Activated naive CD4-positive, alpha-beta T cell treated with anti-CD3 and anti-CD28 coated beads, Interleukin-2, amount 50 U/mL, for 72 hours (primary cell): ENCODE results near the gene SPIC. TPM values are rescaled to one million over a fixed set of nuclear protein-coding genes. Genes with fewer than 3 reads are reported as not detected.
"Not testable (repeated sequence)": the region's sequence is repeated elsewhere in the genome, so short reads cannot be mapped to it uniquely, and the experiment has no call there.

Experiments used
- ATAC-seq, 2 donors: fragments of 150-1000 bp; cut with Tn5 transposase; 2 replicates each; pipeline ENCODE4 v1.10.0; 2021; ENCODE audit warnings: mild to moderate bottlenecking in 2 of 2, moderate library complexity in 2 of 2
- DNase-seq, 2 donors: peaks; one replicate each; pipeline ENCODE4 v3.0.0; 2021 to 2022; ENCODE audit warnings: low spot score in 2 of 2
- H3K27ac Mint-ChIP-seq, 2 donors: one replicate each; pipeline ENCODE4 v1.8.0; 2022; ENCODE audit warnings: mild to moderate bottlenecking in 2 of 2, mixed read lengths in 2 of 2
- H3K36me3 Mint-ChIP-seq, 2 donors: one replicate each; pipeline ENCODE4 v1.8.0; 2022; ENCODE audit warnings: mixed read lengths in 2 of 2
- H3K9me3 Mint-ChIP-seq, 2 donors: one replicate each; pipeline ENCODE4 v1.8.0; 2022; ENCODE audit warnings: mixed read lengths in 2 of 2
- total RNA-seq, 2 donors: library from RNA; stranded (reverse); gene quantifications; one replicate each; pipeline ENCODE4 v1.2.3, GENCODE V29; 2022

Gene SPIC
- not detected for total RNA-seq

DNA sequence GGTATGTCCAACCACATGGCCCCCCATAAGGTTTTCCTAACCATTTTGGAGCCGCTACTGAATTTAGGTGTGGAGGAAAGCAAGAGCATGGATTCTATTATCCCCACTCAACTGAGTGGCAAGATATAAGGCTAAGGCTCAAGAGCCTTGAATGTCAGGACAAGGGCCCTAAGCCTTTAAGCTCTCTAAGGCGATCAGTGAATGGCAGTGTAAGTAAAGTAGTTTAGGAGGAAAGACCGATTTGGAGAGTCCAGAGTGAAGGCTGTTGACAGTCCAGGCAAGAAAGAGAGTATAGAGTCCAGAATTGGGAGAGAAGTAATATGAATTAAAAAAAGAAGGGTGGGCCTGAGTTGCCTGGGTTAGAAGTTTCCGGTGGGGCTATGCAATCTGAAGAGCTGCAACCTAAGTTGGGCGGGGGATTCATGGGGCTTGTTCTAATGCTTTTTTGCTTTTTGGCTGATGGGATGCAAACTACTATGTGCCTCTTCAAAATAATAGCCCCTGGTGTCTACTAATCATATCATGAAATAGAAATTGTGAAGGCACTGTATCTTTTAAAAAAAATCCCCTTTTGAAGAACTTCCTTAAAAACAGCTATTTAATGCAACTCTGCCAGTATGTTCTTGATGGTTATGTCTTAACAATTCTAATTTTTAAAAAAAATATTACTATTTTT lies at the start of gene SPIC:
Gene SPIC, plus strand, starts transcription at position 626 of the 676 bp plus-strand sequence. CDS start 1,569 bp downstream, outside the sequence.
- Mint-ChIP-seq H3K9me3 (no peaks in the 10 kb centered on the region), H3K27ac (no peak within 1 kb of the TSS), H3K36me3 (no peaks in the 10 kb centered on the region)
- DNase-seq (no peak), ATAC-seq (no peak)

DNA sequence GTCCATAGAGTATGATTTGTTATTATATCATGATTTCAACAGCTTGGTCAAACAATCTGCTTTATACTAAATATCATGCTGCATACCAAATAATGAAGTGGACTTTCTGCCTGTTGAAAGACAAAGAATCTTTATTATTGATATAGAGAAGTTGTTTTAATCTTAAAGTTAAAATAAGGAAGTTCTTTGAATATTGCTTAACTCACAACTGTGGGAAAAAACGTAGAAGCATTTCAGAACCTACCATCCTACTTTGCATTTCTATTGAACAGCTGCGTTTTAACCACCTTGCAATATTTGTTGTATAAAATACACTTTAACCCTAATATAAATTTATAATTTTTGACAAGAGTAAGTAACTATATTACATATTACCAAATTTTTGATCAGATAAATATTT lies 44.7 kb upstream of the SPIC start:
- DNase-seq (no peak), ATAC-seq (no peak)
- H3K27ac Mint-ChIP-seq = no peak overlapping the region
- no peaks in the 10 kb centered on the region for H3K9me3 Mint-ChIP-seq
- no peaks in the 10 kb centered on the region for H3K36me3 Mint-ChIP-seq

DNA sequence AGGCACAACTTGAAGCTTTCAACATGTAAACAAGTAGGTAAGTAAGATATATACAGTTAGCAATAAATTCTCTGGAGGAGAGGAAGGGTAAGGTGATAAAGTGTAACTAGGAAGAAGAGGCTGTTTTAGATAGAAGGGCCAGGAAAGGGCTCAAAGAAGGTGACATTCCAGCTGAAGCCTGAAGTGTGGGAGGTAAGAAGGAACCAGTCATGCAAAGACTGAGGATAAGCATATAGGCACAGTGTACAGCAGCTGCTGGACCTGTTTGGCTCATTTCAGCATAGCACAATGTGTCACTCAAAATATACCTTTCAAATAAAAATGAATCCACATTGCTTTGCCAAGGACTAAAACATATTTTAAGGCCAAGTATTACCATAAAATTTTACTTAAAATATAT lies 39.0 kb upstream of the SPIC start:
- Mint-ChIP-seq H3K9me3 (no peaks in the 10 kb centered on the region), H3K36me3 (no peaks in the 10 kb centered on the region), H3K27ac (no peak overlapping the region)
- ATAC-seq = no peak
- DNase-seq = no peak

DNA sequence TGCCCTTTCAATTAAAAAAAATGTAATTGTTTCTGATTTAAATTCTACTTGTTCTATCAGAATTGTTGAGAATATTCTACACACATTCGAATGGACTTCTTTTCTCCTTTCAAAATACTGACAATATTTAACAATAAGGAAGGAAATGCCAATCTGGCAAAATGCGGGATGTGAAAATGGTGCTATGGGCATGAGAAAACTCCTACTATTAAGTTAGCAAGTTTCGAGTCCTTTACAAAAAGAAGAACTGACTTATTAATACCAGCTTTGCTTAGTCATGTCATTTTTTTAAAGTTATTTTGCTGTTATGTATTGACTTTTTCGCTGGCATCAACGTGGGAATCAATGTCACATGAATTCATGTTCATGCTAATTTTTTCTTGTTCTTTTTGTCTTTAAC lies 35.9 kb upstream of the SPIC start:
- ATAC-seq (no peak), DNase-seq (no peak)
- no peak overlapping the region for H3K27ac Mint-ChIP-seq
- H3K36me3 Mint-ChIP-seq = no peaks in the 10 kb centered on the region
- H3K9me3 Mint-ChIP-seq = no peaks in the 10 kb centered on the region

DNA sequence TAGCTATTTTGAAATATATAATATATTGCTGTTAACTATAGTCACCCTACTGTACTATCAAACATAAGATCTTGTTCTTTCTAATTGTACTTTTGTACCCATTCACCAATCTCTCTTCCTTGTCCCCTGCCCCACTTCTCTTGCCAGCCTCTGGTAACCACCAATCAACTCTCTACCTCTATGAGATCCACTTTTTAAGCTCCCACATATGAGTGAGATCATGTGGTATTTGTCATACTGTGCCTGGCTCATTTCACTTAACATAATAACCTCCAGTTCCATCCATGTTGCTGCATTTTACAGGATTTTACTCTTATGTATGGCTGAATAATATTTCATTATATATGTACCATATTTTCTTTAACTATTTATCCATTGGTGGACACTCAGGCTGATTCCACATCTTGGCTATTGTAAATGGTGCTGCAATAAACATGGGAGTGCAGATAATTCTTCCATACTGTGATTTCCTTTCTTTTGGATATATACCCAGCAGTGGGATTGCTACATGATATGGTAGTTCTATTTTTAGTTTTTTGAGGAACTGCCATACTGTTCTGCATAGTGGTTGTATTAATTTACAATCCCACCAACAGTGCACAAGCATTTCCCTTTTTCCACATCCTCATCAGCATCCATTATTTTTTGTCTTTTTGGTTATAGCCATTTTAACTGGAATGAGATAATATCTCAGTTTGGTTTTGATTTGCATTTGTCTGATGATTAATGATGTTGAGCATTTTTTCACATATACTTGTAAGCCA lies 33.5 kb upstream of the SPIC start:
- Mint-ChIP-seq H3K27ac (no peak overlapping the region), H3K9me3 (no peaks in the 10 kb centered on the region), H3K36me3 (no peaks in the 10 kb centered on the region)
- DNase-seq = no peak
- no peak for ATAC-seq

DNA sequence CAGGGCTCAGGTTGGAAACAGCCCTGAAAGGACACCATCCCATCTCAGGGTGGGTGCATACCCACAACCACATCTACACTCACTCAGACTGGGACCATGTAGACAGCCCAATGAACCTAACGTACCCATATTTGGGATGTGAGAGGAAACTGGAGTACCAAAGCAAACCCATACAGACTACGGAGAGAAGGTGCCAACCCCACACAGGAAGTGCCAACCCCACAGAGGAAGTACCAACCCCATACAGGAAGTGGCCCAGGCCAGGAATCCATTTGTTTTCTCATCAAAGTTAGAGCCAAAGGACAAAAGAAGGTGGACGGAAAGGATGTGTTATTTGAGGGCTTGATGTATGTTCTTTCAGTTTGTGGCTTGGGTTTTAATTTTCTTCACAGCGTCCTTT lies 19.5 kb upstream of the SPIC start:
- H3K27ac Mint-ChIP-seq = no peak overlapping the region
- DNase-seq = no peak
- peaks cover 11 to 12% of the 10 kb centered on the region in 2 donors for H3K36me3 Mint-ChIP-seq
- ATAC-seq = peak in 1 of 2 donors; percentile 75
- H3K9me3 Mint-ChIP-seq = peaks cover 9 to 11% of the 10 kb centered on the region in 2 donors

DNA sequence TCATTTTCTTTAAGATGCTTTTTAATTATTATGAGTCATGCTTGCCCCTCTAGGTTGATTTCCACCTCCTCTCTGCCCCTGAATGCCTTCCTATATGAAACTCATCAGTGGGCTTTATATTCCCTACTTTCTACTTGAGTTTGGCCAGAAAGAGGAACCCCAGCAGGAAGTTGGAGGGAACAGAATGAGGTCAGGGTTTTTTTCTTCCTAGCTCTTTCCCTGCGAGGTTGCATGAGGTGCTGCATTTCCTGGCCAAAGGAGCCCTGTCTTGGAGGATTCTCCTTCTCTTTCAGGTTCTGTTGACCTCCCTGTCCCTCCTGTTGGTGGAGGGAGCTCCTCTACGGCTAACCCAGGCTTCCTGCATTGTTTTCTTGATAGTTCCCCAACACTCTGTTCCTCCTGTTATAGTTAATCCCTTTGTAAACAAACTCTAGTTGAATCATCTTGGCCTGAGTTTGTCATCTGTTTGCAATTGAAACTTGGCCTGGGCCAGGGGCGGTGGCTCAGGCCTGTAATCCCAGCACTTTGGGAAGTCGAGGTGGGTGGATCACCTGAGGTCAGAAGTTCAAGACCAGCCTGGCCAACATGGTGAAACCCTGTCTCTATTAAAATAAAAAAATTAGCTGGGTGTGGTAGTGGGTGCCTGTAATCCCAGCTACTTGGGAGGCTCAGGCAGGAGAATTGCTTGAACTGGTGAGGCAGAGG lies 15.3 kb upstream of the SPIC start:
- ATAC-seq = no peak
- H3K36me3 Mint-ChIP-seq = peaks cover 11 to 12% of the 10 kb centered on the region in 2 donors
- H3K9me3 Mint-ChIP-seq = peaks cover 9 to 11% of the 10 kb centered on the region in 2 donors
- DNase-seq = no peak
- H3K27ac Mint-ChIP-seq = no peak overlapping the region

DNA sequence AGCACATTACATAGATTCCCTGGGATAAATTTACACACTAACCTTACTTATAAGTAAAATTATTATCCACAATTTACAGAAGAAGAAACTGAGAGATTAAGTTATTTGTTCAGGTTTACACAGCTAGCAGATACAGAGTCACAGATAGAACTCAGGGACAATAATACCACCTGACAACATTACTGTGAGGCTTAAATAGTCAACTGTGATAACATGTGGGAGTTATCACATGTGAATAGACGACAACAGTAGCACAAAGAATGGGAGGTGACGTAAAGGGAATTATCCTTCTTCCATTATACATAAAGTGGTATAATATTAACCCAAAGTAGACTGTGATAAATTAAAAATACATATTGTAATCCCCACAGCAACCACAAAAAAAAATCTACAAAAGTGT lies 6.2 kb upstream of the SPIC start:
- Mint-ChIP-seq H3K36me3 (no peaks in the 10 kb centered on the region), H3K9me3 (no peaks in the 10 kb centered on the region), H3K27ac (no peak overlapping the region)
- no peak for ATAC-seq
- no peak for DNase-seq

DNA sequence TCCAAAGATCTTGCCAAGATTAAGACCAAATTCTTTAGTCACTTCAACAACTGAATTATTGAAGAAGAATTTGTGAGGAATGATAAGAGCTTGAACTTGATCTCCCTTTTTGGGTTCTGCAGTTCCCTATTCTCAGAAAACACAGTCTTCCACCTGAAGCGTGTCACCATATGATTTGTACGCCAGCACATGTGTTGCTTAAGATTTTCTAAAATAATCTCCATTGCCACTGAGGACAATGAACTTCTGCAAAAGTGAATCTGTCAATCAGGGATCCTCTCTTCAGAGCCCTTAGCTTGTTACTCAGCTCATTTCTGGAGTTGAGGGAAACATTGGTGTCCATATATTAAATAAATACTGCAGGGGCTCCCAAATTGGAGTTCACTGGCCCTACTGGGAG lies 4.2 kb upstream of the SPIC start:
- no peaks in the 10 kb centered on the region for H3K9me3 Mint-ChIP-seq
- H3K27ac Mint-ChIP-seq = no peak overlapping the region
- DNase-seq = no peak
- no peaks in the 10 kb centered on the region for H3K36me3 Mint-ChIP-seq
- no peak for ATAC-seq

DNA sequence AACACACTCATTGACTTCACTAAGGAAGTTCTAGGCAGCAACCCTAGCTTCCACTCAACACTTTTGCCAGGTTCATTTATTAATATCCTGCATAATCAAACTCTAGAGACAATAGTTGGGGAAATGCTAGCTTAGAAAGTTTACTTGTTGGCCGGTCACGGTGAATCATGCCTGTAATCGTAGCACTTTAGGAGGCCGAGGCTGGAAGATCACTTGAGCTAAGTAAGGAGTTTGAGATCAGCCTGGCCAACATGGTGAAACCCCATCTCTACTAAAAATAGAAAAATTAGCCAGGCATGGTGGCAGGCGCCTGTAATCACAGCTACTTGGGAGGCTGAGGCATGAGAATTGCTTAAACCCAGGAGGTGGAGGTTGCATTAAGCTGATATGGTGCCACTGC lies 3.3 kb upstream of the SPIC start:
- not testable (repeated sequence) for H3K27ac Mint-ChIP-seq, DNase-seq, ATAC-seq, H3K36me3 Mint-ChIP-seq, H3K9me3 Mint-ChIP-seq

DNA sequence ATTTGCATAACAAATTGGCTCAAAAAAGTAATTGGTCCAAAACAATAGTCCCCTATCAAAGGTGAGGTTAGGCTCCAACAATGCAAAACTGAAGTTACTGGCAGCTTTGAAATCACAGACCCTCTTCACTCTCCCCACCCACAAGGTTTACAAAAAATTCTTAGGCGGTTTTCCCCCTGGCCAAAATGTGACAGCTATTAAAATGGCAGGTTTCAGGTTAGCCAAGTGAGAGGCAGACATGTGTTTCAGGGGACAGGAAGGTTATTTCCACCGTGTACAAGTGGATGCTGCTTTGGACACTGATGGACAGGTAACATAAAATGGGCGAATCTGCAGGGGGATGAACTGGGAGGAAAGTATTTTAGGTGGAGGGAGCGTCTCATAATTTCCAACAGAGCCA lies 888 bp upstream of the SPIC start:
- no peak overlapping the region for H3K27ac Mint-ChIP-seq
- ATAC-seq (no peak), DNase-seq (no peak)
- no peaks in the 10 kb centered on the region for H3K9me3 Mint-ChIP-seq
- H3K36me3 Mint-ChIP-seq = no peaks in the 10 kb centered on the region

DNA sequence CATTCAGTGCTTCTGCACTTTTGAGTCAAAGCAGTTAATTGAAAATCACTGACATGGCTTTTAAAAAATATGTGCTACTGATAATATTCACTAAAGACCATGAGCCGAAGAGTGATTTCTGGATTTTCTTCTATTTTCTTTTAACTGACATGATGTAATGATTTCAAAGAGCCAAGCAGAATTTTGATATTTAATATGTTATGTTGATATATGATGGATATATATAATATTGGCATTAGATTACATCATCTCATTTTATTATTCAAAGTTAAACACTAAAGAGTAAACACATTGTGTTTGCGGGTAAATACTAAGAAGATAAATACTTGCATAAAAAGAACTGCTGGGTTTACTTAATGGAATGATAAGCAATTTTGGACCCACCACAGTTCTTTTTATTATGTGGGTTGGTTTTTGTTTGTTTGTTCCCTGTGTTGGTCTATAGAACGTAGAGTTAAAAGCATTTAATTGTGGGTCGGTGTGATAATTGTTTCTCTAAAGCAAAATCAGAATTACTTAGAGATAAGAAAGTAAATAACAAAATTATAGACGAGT lies 692 bp downstream of the SPIC start:
- Mint-ChIP-seq H3K27ac (no peak overlapping the region), H3K9me3 (no peaks in the 10 kb centered on the region)
- no peak for ATAC-seq

DNA sequence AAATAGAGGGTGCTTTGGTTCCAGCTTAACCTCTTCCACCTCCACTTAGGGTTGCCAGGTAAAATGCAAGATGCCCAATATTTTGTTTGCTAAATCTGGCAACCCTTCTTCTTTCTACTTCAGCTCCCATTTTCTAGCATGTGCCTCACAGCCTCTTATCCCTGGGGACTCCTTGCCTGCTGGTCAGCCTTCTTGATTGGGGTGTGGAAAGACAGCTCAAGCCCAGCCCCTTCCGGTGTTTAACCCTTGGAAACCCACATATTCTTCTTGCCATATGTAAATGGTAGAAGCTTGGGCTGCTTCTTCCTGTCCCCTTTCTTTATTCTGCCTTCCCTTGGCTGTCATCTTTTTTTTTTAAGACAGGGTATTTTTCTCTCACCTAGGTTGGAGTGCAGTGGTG lies 5.7 kb downstream of the SPIC start:
- no peaks in the 10 kb centered on the region for H3K9me3 Mint-ChIP-seq
- H3K27ac Mint-ChIP-seq = no peak overlapping the region
- ATAC-seq = no peak
- no peaks in the 10 kb centered on the region for H3K36me3 Mint-ChIP-seq
- no peak for DNase-seq

More for the DNA sequence above, 692 bp downstream of the SPIC start:
- DNase-seq = no peak
- no peaks in the 10 kb centered on the region for H3K36me3 Mint-ChIP-seq

DNA sequence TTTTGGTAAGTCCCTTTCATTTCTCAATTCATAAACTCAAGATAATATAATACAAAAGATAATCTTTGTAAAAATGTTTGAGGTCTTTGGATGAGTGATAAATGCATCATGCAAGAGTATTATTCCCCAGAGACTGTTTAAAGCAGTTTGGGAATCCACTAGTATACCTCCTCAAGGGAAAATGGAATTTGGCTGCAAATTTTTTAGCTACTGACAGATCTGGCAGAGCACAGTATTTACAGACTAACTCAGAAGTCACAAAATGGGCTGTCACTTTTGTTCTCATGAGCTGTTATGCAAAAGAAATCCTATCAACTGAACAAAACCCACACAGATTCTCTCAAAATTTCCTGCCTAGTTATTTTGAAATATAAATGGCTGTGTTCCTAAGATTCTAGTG lies 9.9 kb downstream of the SPIC start:
- ATAC-seq (no peak), DNase-seq (no peak)
- no peak overlapping the region for H3K27ac Mint-ChIP-seq
- no peaks in the 10 kb centered on the region for H3K9me3 Mint-ChIP-seq
- H3K36me3 Mint-ChIP-seq = no peaks in the 10 kb centered on the region

DNA sequence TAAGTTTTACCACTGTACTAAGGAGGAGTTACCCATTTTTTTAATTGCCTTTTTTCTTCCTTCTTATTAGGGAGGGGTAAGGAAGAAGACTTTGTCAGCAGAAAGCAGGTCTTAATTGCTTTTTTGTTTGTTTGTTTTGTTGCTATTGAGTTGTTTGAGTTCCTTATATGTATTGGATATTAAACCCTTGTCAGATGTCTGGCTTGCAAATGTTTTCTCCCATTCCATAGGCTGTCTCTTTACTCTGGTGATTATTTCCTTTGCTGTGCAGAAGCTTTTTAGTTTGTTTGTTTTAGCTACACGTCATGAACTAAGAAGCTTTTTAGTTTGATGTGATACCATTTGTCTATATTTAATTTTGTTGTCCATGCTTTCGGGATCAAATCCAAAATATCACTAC lies 13.3 kb downstream of the SPIC start:
- ATAC-seq (no peak), DNase-seq (no peak)
- Mint-ChIP-seq H3K27ac (no peak overlapping the region), H3K9me3 (peaks cover 0 to 4% of the 10 kb centered on the region in 2 donors), H3K36me3 (no peaks in the 10 kb centered on the region)

DNA sequence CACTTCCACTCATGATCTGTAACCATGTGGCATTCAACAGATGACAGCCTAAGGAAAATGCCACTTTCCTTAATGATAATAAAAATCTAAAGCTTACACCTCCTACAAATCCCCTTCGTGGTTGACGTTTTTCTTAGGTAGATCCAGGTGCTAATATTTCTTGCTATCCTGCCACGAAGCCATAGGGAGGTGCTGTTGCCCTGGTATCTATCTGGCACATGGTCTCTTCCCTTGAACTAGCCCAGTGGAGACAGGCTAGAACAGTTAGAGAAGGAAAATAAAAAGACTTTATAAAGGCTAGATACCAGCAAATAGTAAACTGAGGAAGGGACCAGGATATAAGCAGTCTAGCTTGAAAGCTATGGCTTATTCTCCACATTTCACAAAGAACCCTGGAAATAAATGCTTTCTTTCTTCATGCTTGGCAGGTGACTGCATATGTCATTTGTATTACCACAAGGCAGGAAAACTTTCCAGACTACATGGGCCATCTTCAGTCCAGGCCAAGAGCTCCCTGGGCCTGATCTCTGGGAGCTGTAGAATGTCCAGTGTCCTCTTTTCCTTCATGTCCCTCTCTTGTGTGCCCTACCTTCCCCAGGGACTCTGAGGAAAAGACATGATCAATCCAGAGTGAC lies 15.3 kb downstream of the SPIC start:
- DNase-seq = peak in 1 of 2 donors; percentile 11
- Mint-ChIP-seq H3K27ac (no peak overlapping the region), H3K9me3 (peaks cover 0 to 4% of the 10 kb centered on the region in 2 donors), H3K36me3 (no peaks in the 10 kb centered on the region)
- ATAC-seq = peak in 1 of 2 donors; percentile 61

DNA sequence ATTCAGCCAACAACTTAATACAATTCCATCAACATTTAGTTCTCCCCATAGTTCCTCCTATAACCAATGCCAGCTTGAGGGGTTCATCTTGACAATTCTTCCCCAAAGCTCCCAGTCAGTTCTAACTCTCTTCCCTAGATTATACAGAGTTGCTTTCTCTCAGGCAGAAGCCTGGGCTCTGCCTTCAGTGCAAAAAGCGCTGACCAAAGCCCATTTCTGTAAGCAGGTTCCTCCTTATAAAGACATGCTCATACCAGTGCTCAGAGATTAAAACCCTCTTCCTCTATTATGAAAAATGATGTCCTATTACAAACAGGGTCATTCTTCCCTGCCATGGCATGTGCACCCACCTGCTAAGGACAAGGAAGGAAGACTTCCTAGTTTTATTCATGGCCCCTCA lies 16.2 kb downstream of the SPIC start:
- Mint-ChIP-seq H3K9me3 (peaks cover 0 to 4% of the 10 kb centered on the region in 2 donors), H3K36me3 (no peaks in the 10 kb centered on the region), H3K27ac (no peak overlapping the region)
- DNase-seq (no peak), ATAC-seq (no peak)
